Endothelial cell of umbilical vein (primary cell): ENCODE measurements around the gene LRRC4B. TPM values are rescaled to one million over a fixed set of nuclear protein-coding genes. Genes with fewer than 3 reads are reported as not detected.

Experiments used
- BruUV-seq: library from RNA; stranded (reverse); fragments of 400-500 nt; replicated peaks from 2 replicates; lab custom pipeline; 2021; lab: Mats Ljungman, UMichigan
- CTCF ChIA-PET: fragments of 300-600, 350-600 bp; sonication (Branson Sonifier 250); formaldehyde crosslinking; loops from one replicate; lab custom pipeline; 2021; ENCODE audit warnings: antibody characterized with exemption, inconsistent platforms; lab: Charles Lee
- POLR2A ChIA-PET: fragments of 300-600, 350-600 bp; sonication (Branson Sonifier 250); formaldehyde crosslinking; loops from one replicate; lab custom pipeline; 2021; ENCODE audit warnings: antibody characterized with exemption, inconsistent platforms; lab: Charles Lee
- DNase-seq: peaks from one replicate; pipeline ENCODE4 v3.0.0-alpha.2; 2011; ENCODE audit warnings: low read depth, low spot score
- FAIRE-seq: peaks from 2 replicates; lab custom pipeline; 2011; peaks lifted over from hg19 to GRCh38; lab: Jason Lieb, UNC
- H2AFZ ChIP-seq: 2 replicates; pipeline ENCODE4 v1.6.0; 2012; ENCODE audit warnings: low read depth, low read length, control low read depth, inconsistent platforms
- H3K27ac ChIP-seq: 2 replicates; pipeline ENCODE4 v1.5.1; 2011; ENCODE audit warnings: low read depth, mild to moderate bottlenecking, control low read depth, low read length, moderate library complexity; ENCODE audit not compliant: insufficient read depth
- H3K27me3 ChIP-seq, 2 experiments: 2 replicates each; pipeline versions ENCODE4 v1.6.0 to v1.6.1; 2011; ENCODE audit warnings: low read length in 2 of 2, mixed read lengths in 1 of 2; ENCODE audit not compliant: control insufficient read depth in 2 of 2, insufficient read depth in 2 of 2
- H3K36me3 ChIP-seq, 2 experiments: 2 replicates in 1 of 2; 3 replicates in 1 of 2; pipeline ENCODE4 v1.5.1; 2011; ENCODE audit warnings: low read length in 2 of 2, mild to moderate bottlenecking in 1 of 2, moderate library complexity in 1 of 2; ENCODE audit not compliant: control insufficient read depth in 2 of 2, insufficient read depth in 2 of 2; ENCODE audit errors: extremely low read depth in 1 of 2
- H3K4me1 ChIP-seq: 3 replicates; pipeline ENCODE4 v1.5.1; 2011; ENCODE audit warnings: mild to moderate bottlenecking, low read length; ENCODE audit not compliant: control insufficient read depth, insufficient read depth; ENCODE audit errors: extremely low read depth
- H3K4me2 ChIP-seq: 2 replicates; pipeline ENCODE4 v1.6.1; 2011; ENCODE audit warnings: low read length, control low read depth, mixed read lengths; ENCODE audit not compliant: insufficient read depth
- H3K4me3 ChIP-seq, 3 experiments: fragments of 200-600 bp in 1 of 3; sonication (generic), shearing (Covaris generic) in 1 of 3; replicated peaks in 1 of 3; 2 replicates each; pipeline ENCODE4 v1.5.1; 2011 to 2016; ENCODE audit warnings: control low read depth in 3 of 3, low read length in 3 of 3, mild to moderate bottlenecking in 2 of 3, inconsistent platforms in 1 of 3, low read depth in 1 of 3, moderate library complexity in 1 of 3; ENCODE audit not compliant: insufficient read depth in 1 of 3
- H3K79me2 ChIP-seq: 2 replicates; pipeline ENCODE4 v1.6.0; 2012; ENCODE audit warnings: low read length, inconsistent platforms; ENCODE audit not compliant: control insufficient read depth, insufficient read depth
- H3K9ac ChIP-seq: replicated peaks from 2 replicates; pipeline ENCODE3; 2011; ENCODE audit warnings: low read length, control low read depth; ENCODE audit not compliant: insufficient read depth; ENCODE audit errors: extremely low read depth
- H3K9me1 ChIP-seq: replicated peaks from 3 replicates; pipeline ENCODE4 v1.6.0; 2011; ENCODE audit warnings: mild to moderate bottlenecking, low read length; ENCODE audit not compliant: control insufficient read depth, insufficient read depth; ENCODE audit errors: extremely low read depth
- H3K9me3 ChIP-seq: replicated peaks from 2 replicates; pipeline ENCODE4 v1.5.1; 2012; ENCODE audit warnings: low read length, inconsistent platforms; ENCODE audit not compliant: control insufficient read depth, insufficient read depth
- H4K20me1 ChIP-seq: replicated peaks from 2 replicates; pipeline ENCODE3; 2011; ENCODE audit warnings: mild to moderate bottlenecking, low read length; ENCODE audit not compliant: control insufficient read depth, insufficient read depth; ENCODE audit errors: extremely low read depth
- EZH2 ChIP-seq: IDR thresholded peaks from 2 replicates; pipeline ENCODE4 v1.6.1; 2012; ENCODE audit warnings: borderline replicate concordance, low read depth, mild to moderate bottlenecking, moderate library complexity, low read length, inconsistent platforms; ENCODE audit not compliant: severe bottlenecking
- FOS ChIP-seq: IDR thresholded peaks from 2 replicates; pipeline ENCODE4 v1.6.1; 2011; ENCODE audit warnings: mild to moderate bottlenecking, low read length, moderate library complexity, borderline replicate concordance; ENCODE audit not compliant: insufficient read depth
- GATA2 ChIP-seq: IDR thresholded peaks from 2 replicates; pipeline ENCODE4 v1.7.0; 2011; ENCODE audit warnings: low read depth, mild to moderate bottlenecking, moderate library complexity, mixed read lengths, low read length; ENCODE audit not compliant: insufficient read length, insufficient read depth
- JUN ChIP-seq: IDR thresholded peaks from 2 replicates; pipeline ENCODE4 v1.6.1; 2011; ENCODE audit warnings: borderline replicate concordance, low read depth; ENCODE audit not compliant: insufficient read length, insufficient read depth
- MYC ChIP-seq: IDR thresholded peaks from one replicate; pipeline ENCODE4 v1.6.1; 2011; ENCODE audit warnings: mild to moderate bottlenecking, low read depth, low read length
- POLR2A ChIP-seq: IDR thresholded peaks from 2 replicates; pipeline ENCODE4 v1.6.1; 2012; ENCODE audit warnings: low read depth, mild to moderate bottlenecking, control low read depth, low read length
- POLR2AphosphoS5 ChIP-seq: IDR thresholded peaks from 2 replicates; pipeline ENCODE4 v1.6.1; 2012; ENCODE audit warnings: low read depth, mild to moderate bottlenecking, control low read depth, low read length, moderate library complexity; ENCODE audit not compliant: insufficient read depth
- dilution Hi-C: fragments of 300-500 bp; cut with MboI; formaldehyde crosslinking; loops from one replicate; pipeline ENCODE4 v1.15.0; 2019; ENCODE audit warnings: low sequenced_read_pairs; ENCODE audit not compliant: extremely low pct_ligation_motif_present
- intact Hi-C: fragments of 100-400 bp; cut with micrococcal nuclease; formaldehyde crosslinking; loops from one replicate; pipeline ENCODE4 v1.10.0; 2022
- polyA plus RNA-seq, 4 experiments: library from polyadenylated mRNA; depleted of rRNA in 3 of 4; stranded (reverse) in 3 of 4; unstranded in 1 of 4; fragments of >200 nt; gene quantifications; 2 replicates each; pipeline versions ENCODE4 v1.2.1 to v1.2.3, GENCODE V29; 2011 to 2012; ENCODE audit warnings: missing spikeins in 1 of 4
- total RNA-seq: library from RNA; stranded (reverse); gene quantifications from 2 replicates; pipeline ENCODE4 v1.2.3, GENCODE V29; 2021
- TF ChIP-seq, protein P1 (sequence below), 2 donors: IDR thresholded peaks; 1 replicate in 1 of 2; 2 replicates in 1 of 2; pipeline ENCODE4 v1.5.1; 2011; ENCODE audit warnings: low read length in 2 of 2, mild to moderate bottlenecking in 2 of 2, moderate library complexity in 2 of 2, control low read depth in 1 of 2, inconsistent platforms in 1 of 2, low read depth in 1 of 2; ENCODE audit not compliant: insufficient read depth in 1 of 2; ENCODE audit errors: extremely low read depth in 1 of 2
- TF ChIP-seq, protein P2 (sequence below): IDR thresholded peaks from 2 replicates; pipeline ENCODE4 v1.6.1; 2011; ENCODE audit not compliant: insufficient read depth, insufficient read length

Gene LRRC4B
- total and polyA plus RNA-seq, 2 donors (not counting 3 experiments of a cell fraction or from before 2014, with no cell fraction given), result 0.08 TPM; not detected in 1

- CTCF ChIA-PET, result interaction anchor here (1.6 to 1.7 kb wide), 2 partner anchors 9 kb away, joined by 5 to 9 read pairs; no protein-coding TSS in a partner anchor
- no peak overlapping the region for H3K27ac ChIP-seq
- no peaks in the 10 kb centered on the region for H4K20me1 ChIP-seq
- BruUV-seq, result no TSS peak
- no peak overlapping the region for H3K4me3 ChIP-seq
- no peak overlapping the region for H3K9ac ChIP-seq
- no peaks in the 10 kb centered on the region for H3K4me1 ChIP-seq
- H3K9me3 ChIP-seq, result no peaks in the 10 kb centered on the region
- intact Hi-C loops (no loop called here), dilution Hi-C loops (no loop called here)
- H3K36me3 ChIP-seq, result no peaks in the 10 kb centered on the region
- H3K4me2 ChIP-seq, result no peak overlapping the region
- H3K79me2 ChIP-seq, result no peaks in the 10 kb centered on the region
- POLR2A ChIA-PET, result no interaction called here
- no peak overlapping the region for H2AFZ ChIP-seq
- H3K9me1 ChIP-seq, result no peaks in the 10 kb centered on the region
- FAIRE-seq (no peak), DNase-seq (no peak)
- peaks cover 3 to 5% of the 10 kb centered on the region in 2 experiments for H3K27me3 ChIP-seq
- no peak for TF ChIP-seq GATA2
- no peak for TF ChIP-seq POLR2A
- no peak for TF ChIP-seq POLR2AphosphoS5
- TF ChIP-seq, protein P1, sequence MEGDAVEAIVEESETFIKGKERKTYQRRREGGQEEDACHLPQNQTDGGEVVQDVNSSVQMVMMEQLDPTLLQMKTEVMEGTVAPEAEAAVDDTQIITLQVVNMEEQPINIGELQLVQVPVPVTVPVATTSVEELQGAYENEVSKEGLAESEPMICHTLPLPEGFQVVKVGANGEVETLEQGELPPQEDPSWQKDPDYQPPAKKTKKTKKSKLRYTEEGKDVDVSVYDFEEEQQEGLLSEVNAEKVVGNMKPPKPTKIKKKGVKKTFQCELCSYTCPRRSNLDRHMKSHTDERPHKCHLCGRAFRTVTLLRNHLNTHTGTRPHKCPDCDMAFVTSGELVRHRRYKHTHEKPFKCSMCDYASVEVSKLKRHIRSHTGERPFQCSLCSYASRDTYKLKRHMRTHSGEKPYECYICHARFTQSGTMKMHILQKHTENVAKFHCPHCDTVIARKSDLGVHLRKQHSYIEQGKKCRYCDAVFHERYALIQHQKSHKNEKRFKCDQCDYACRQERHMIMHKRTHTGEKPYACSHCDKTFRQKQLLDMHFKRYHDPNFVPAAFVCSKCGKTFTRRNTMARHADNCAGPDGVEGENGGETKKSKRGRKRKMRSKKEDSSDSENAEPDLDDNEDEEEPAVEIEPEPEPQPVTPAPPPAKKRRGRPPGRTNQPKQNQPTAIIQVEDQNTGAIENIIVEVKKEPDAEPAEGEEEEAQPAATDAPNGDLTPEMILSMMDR (IDR thresholded peaks at IDR 0.05; ENCODE audit: extremely low read depth in 1 of 2, insufficient read depth in 1 of 2, low read depth in 1 of 2, low read length in 2 of 2), result no peak
- TF ChIP-seq MYC, result no peak
- TF ChIP-seq EZH2, result no peak
- TF ChIP-seq, protein P2, sequence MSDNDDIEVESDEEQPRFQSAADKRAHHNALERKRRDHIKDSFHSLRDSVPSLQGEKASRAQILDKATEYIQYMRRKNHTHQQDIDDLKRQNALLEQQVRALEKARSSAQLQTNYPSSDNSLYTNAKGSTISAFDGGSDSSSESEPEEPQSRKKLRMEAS, result no peak
- no peak for TF ChIP-seq JUN
- no peak for TF ChIP-seq FOS
Observed at GRCh38 chr19:50546527-50547221, 21.6 kb downstream of the LRRC4B start.
